ENCODE measurements around the gene ACOT11.
"Not testable (repeated sequence)": the region's sequence is repeated elsewhere in the genome, so short reads cannot be mapped to it uniquely, and the experiment has no call there.

The ACOT11 gene

GRCh38 chr1:54608566-54609230 is 60.7 kb downstream of the ACOT11 start:
- no peak for DNase-seq (ENCODE audit: low read depth)

- DNase-seq (ENCODE audit: low read depth), result no peak
Measured at GRCh38 chr1:54609301-54609921, 61.4 kb downstream of the ACOT11 start.

GRCh38 chr1:54610048-54610447 is 62.0 kb downstream of the ACOT11 start:
- peak; percentile 22 for DNase-seq (ENCODE audit: low read depth)

- DNase-seq (ENCODE audit: low read depth), result no peak
Measured at GRCh38 chr1:54610601-54611580, 62.9 kb downstream of the ACOT11 start.

GRCh38 chr1:54611621-54612020 is 63.6 kb downstream of the ACOT11 start:
- DNase-seq (ENCODE audit: low read depth), result no peak

GRCh38 chr1:54614024-54614423 is 66.0 kb downstream of the ACOT11 start:
- DNase-seq (ENCODE audit: low read depth), result no peak

GRCh38 chr1:54614563-54614962 is 66.5 kb downstream of the ACOT11 start:
- DNase-seq (ENCODE audit: low read depth), result no peak

GRCh38 chr1:54615531-54616279 is 67.7 kb downstream of the ACOT11 start:
- no peak for DNase-seq (ENCODE audit: low read depth)

GRCh38 chr1:54619749-54620148 is 71.7 kb downstream of the ACOT11 start:
- no peak for DNase-seq (ENCODE audit: low read depth)

GRCh38 chr1:54623216-54624007 is 75.4 kb downstream of the ACOT11 start, which contains the start of gene FAM151A:
Gene FAM151A, minus strand, starts transcription at chr1:54623525. Its CDS starts 130 bp downstream, at chr1:54623395.
- DNase-seq (ENCODE audit: low read depth), result peak; percentile 7

- no peak for DNase-seq (ENCODE audit: low read depth)
Measured at GRCh38 chr1:54624466-54625464, 76.7 kb downstream of the ACOT11 start.

- no peak for DNase-seq (ENCODE audit: low read depth)
Measured at GRCh38 chr1:54627196-54627595, 79.2 kb downstream of the ACOT11 start.

GRCh38 chr1:54635804-54636203 is 87.8 kb downstream of the ACOT11 start:
- not testable (repeated sequence) for DNase-seq (ENCODE audit: low read depth)

GRCh38 chr1:54636461-54637446 is 88.7 kb downstream of the ACOT11 start:
- DNase-seq (ENCODE audit: low read depth), result not testable (repeated sequence)

- DNase-seq (ENCODE audit: low read depth), result no peak
Measured at GRCh38 chr1:54640361-54640760, 92.3 kb downstream of the ACOT11 start.

- DNase-seq (ENCODE audit: low read depth), result no peak
Measured at GRCh38 chr1:54640863-54641836, 93.1 kb downstream of the ACOT11 start, which contains the start of gene MROH7. Gene MROH7, plus strand, starts transcription at chr1:54641786. Its CDS starts 11,141 bp downstream, at chr1:54652927.

GRCh38 chr1:54643736-54644135 is 95.7 kb downstream of the ACOT11 start:
- no peak for DNase-seq (ENCODE audit: low read depth)
